GM12878 (cell line): ENCODE data around the gene SNED1.

Source experiments
- BCL11A ChIP-seq: IDR thresholded peaks from 2 replicates; pipeline ENCODE4 v1.6.1; 2011; ENCODE audit warnings: low read depth, low read length
- RAD21 ChIP-seq: IDR thresholded peaks from 2 replicates; pipeline ENCODE4 v1.6.1; 2011; ENCODE audit warnings: mild to moderate bottlenecking, low read depth, low read length, moderate library complexity; ENCODE audit not compliant: insufficient read depth

GRCh38 chr2:241031436-241032165, 33.2 kb downstream of the SNED1 start:
- TF ChIP-seq BCL11A (no peak), RAD21 (no peak)
